BLaER1 (cell line): ENCODE measurements around the gene P2RY6.

ENCODE experiments used
- H3K27ac ChIP-seq: shearing (Covaris generic); formaldehyde crosslinking; 2 replicates; pipeline ENCODE4 v1.8.1; 2022
- H3K27me3 ChIP-seq: shearing (Covaris generic); formaldehyde crosslinking; 2 replicates; pipeline ENCODE4 v1.8.1; 2022
- H3K36me3 ChIP-seq: shearing (Covaris generic); formaldehyde crosslinking; 2 replicates; pipeline ENCODE4 v1.8.1; 2022
- H3K4me1 ChIP-seq: shearing (Covaris generic); formaldehyde crosslinking; 2 replicates; pipeline ENCODE4 v1.8.1; 2022
- H3K4me2 ChIP-seq: shearing (Covaris generic); formaldehyde crosslinking; 2 replicates; pipeline ENCODE4 v1.8.1; 2022
- H3K4me3 ChIP-seq: shearing (Covaris generic); formaldehyde crosslinking; 2 replicates; pipeline ENCODE4 v1.8.1; 2022
- H3K9ac ChIP-seq: shearing (Covaris generic); formaldehyde crosslinking; 2 replicates; pipeline ENCODE4 v1.8.1; 2022
- H3K9me3 ChIP-seq: shearing (Covaris generic); formaldehyde crosslinking; 2 replicates; pipeline ENCODE4 v1.8.1; 2022
- H4K20me1 ChIP-seq: shearing (Covaris generic); formaldehyde crosslinking; 2 replicates; pipeline ENCODE4 v1.8.1; 2022
- Cebpa-rat ChIP-seq: shearing (Covaris generic); IDR thresholded peaks from 2 replicates; pipeline ENCODE4 v1.8.1; 2022

Gene P2RY6

GRCh38 chr11:73287400-73288101 lies 15.4 kb downstream of the P2RY6 start:
- no peaks in the 10 kb centered on the region for H3K36me3 ChIP-seq
- H3K27me3 ChIP-seq: no peaks in the 10 kb centered on the region
- H3K9ac ChIP-seq: peak overlapping the region; percentile 46; the same call in 1 of the 2 replicates
- peaks cover 75% of the 10 kb centered on the region for H3K4me1 ChIP-seq
- no peak for TF ChIP-seq Cebpa-rat
- H3K4me3 ChIP-seq: no peak overlapping the region
- no peaks in the 10 kb centered on the region for H3K9me3 ChIP-seq
- no peaks in the 10 kb centered on the region for H4K20me1 ChIP-seq
- peak overlapping the region; percentile 68 for H3K27ac ChIP-seq
- peak overlapping the region; percentile 80 for H3K4me2 ChIP-seq

- Histone ChIP-seq H3K27me3 (no peaks in the 10 kb centered on the region), H3K9ac (peak overlapping the region; percentile 46; the same call in 1 of the 2 replicates), H3K4me3 (peak overlapping the region; percentile 35; the same call in 1 of the 2 replicates), H3K4me2 (peak overlapping the region; percentile 80), H4K20me1 (no peaks in the 10 kb centered on the region), H3K36me3 (no peaks in the 10 kb centered on the region), H3K4me1 (peaks cover 74% of the 10 kb centered on the region), H3K9me3 (no peaks in the 10 kb centered on the region), H3K27ac (peak overlapping the region; percentile 68)
- no peak for TF ChIP-seq Cebpa-rat
These were observed 16.2 kb downstream of the P2RY6 start for GRCh38 chr11:73288192-73288872.

GRCh38 chr11:73288873-73289707 lies 17.0 kb downstream of the P2RY6 start:
- peaks cover 74% of the 10 kb centered on the region for H3K4me1 ChIP-seq
- H3K9me3 ChIP-seq: no peaks in the 10 kb centered on the region
- peak overlapping the region; percentile 80 for H3K4me2 ChIP-seq
- H3K27me3 ChIP-seq: no peaks in the 10 kb centered on the region
- H3K4me3 ChIP-seq: no peak overlapping the region
- H3K36me3 ChIP-seq: no peaks in the 10 kb centered on the region
- H3K9ac ChIP-seq: peak overlapping the region; percentile 46; the same call in 1 of the 2 replicates
- no peaks in the 10 kb centered on the region for H4K20me1 ChIP-seq
- H3K27ac ChIP-seq: peak overlapping the region; percentile 68
- TF ChIP-seq Cebpa-rat: no peak

- no peaks in the 10 kb centered on the region for H4K20me1 ChIP-seq
- H3K9me3 ChIP-seq: no peaks in the 10 kb centered on the region
- H3K4me1 ChIP-seq: peaks cover 69% of the 10 kb centered on the region
- TF ChIP-seq Cebpa-rat: no peak
- H3K36me3 ChIP-seq: no peaks in the 10 kb centered on the region
- H3K27ac ChIP-seq: no peak overlapping the region
- no peaks in the 10 kb centered on the region for H3K27me3 ChIP-seq
- H3K4me3 ChIP-seq: no peak overlapping the region
- no peak overlapping the region for H3K9ac ChIP-seq
- no peak overlapping the region for H3K4me2 ChIP-seq
These were observed 18.4 kb downstream of the P2RY6 start for GRCh38 chr11:73290536-73290935.

- Histone ChIP-seq H3K4me3 (no peak overlapping the region), H3K9ac (no peak overlapping the region), H3K27ac (no peak overlapping the region), H3K36me3 (no peaks in the 10 kb centered on the region), H3K4me2 (no peak overlapping the region), H3K27me3 (no peaks in the 10 kb centered on the region), H3K4me1 (peaks cover 62% of the 10 kb centered on the region), H3K9me3 (no peaks in the 10 kb centered on the region), H4K20me1 (no peaks in the 10 kb centered on the region)
- no peak for TF ChIP-seq Cebpa-rat
These were observed 19.1 kb downstream of the P2RY6 start for GRCh38 chr11:73291196-73291595.

- H3K9ac ChIP-seq: no peak overlapping the region
- no peak overlapping the region for H3K27ac ChIP-seq
- no peak overlapping the region for H3K4me3 ChIP-seq
- H3K4me2 ChIP-seq: peak overlapping the region; percentile 44
- H4K20me1 ChIP-seq: no peaks in the 10 kb centered on the region
- no peaks in the 10 kb centered on the region for H3K27me3 ChIP-seq
- no peaks in the 10 kb centered on the region for H3K36me3 ChIP-seq
- no peaks in the 10 kb centered on the region for H3K9me3 ChIP-seq
- TF ChIP-seq Cebpa-rat: no peak
- peaks cover 60% of the 10 kb centered on the region for H3K4me1 ChIP-seq
These were observed 19.8 kb downstream of the P2RY6 start for GRCh38 chr11:73291781-73292524.

GRCh38 chr11:73292525-73292894 lies 20.4 kb downstream of the P2RY6 start:
- no peak overlapping the region for H3K27ac ChIP-seq
- H4K20me1 ChIP-seq: no peaks in the 10 kb centered on the region
- no peak overlapping the region for H3K9ac ChIP-seq
- no peak for TF ChIP-seq Cebpa-rat
- peaks cover 55% of the 10 kb centered on the region for H3K4me1 ChIP-seq
- no peaks in the 10 kb centered on the region for H3K9me3 ChIP-seq
- peak overlapping the region; percentile 44 for H3K4me2 ChIP-seq
- no peaks in the 10 kb centered on the region for H3K36me3 ChIP-seq
- H3K27me3 ChIP-seq: no peaks in the 10 kb centered on the region
- no peak overlapping the region for H3K4me3 ChIP-seq

- Histone ChIP-seq H3K27ac (peak overlapping the region; percentile 42; the same call in 1 of the 2 replicates), H3K9me3 (no peaks in the 10 kb centered on the region), H4K20me1 (no peaks in the 10 kb centered on the region), H3K27me3 (no peaks in the 10 kb centered on the region), H3K4me2 (peak overlapping the region; percentile 64), H3K4me3 (no peak overlapping the region), H3K9ac (peak overlapping the region; percentile 39; the same call in 1 of the 2 replicates), H3K4me1 (peaks cover 46% of the 10 kb centered on the region), H3K36me3 (no peaks in the 10 kb centered on the region)
- TF ChIP-seq Cebpa-rat: no peak
These were observed 21.3 kb downstream of the P2RY6 start for GRCh38 chr11:73293356-73293936.

- no peaks in the 10 kb centered on the region for H3K36me3 ChIP-seq
- H3K9me3 ChIP-seq: no peaks in the 10 kb centered on the region
- H3K4me2 ChIP-seq: no peak overlapping the region
- H3K4me3 ChIP-seq: no peak overlapping the region
- TF ChIP-seq Cebpa-rat: no peak
- no peaks in the 10 kb centered on the region for H4K20me1 ChIP-seq
- H3K27ac ChIP-seq: no peak overlapping the region
- no peak overlapping the region for H3K9ac ChIP-seq
- peaks cover 34% of the 10 kb centered on the region for H3K4me1 ChIP-seq
- no peaks in the 10 kb centered on the region for H3K27me3 ChIP-seq
These were observed 22.5 kb downstream of the P2RY6 start for GRCh38 chr11:73294604-73295003.
